Lower leg skin (tissue), 3 donors: ENCODE data around the gene ZNF425.

Experiments
- CTCF ChIP-seq, 3 donors: fragments of 450-650 bp; IDR thresholded peaks; one replicate each; pipeline ENCODE4 v1.5.1; 2016; ENCODE audit warnings: antibody characterized with exemption in 3 of 3, mild to moderate bottlenecking in 3 of 3, moderate library complexity in 2 of 3
- POLR2A ChIP-seq, 2 donors: fragments of 450-650 bp; IDR thresholded peaks; one replicate each; pipeline ENCODE4 v1.6.1; 2016 to 2017; ENCODE audit warnings: antibody characterized with exemption in 2 of 2, mild to moderate bottlenecking in 1 of 2, moderate library complexity in 1 of 2

- TF ChIP-seq CTCF (IDR thresholded peaks at IDR 0.05), result no peak
- TF ChIP-seq POLR2A (IDR thresholded peaks at IDR 0.05), result no peak
Observed at GRCh38 chr7:149072438-149072775, 53.7 kb downstream of the ZNF425 start.
